ENCODE results near the gene PICK1. TPM values are rescaled to one million over a fixed set of nuclear protein-coding genes. Genes with fewer than 3 reads are reported as not detected.

Gene PICK1
- total and polyA plus RNA-seq, 2 of the 8 experiments (the other 6 are each of a cell fraction or from before 2014, with no cell fraction given): 20.4 to 22.9 TPM

DNA sequence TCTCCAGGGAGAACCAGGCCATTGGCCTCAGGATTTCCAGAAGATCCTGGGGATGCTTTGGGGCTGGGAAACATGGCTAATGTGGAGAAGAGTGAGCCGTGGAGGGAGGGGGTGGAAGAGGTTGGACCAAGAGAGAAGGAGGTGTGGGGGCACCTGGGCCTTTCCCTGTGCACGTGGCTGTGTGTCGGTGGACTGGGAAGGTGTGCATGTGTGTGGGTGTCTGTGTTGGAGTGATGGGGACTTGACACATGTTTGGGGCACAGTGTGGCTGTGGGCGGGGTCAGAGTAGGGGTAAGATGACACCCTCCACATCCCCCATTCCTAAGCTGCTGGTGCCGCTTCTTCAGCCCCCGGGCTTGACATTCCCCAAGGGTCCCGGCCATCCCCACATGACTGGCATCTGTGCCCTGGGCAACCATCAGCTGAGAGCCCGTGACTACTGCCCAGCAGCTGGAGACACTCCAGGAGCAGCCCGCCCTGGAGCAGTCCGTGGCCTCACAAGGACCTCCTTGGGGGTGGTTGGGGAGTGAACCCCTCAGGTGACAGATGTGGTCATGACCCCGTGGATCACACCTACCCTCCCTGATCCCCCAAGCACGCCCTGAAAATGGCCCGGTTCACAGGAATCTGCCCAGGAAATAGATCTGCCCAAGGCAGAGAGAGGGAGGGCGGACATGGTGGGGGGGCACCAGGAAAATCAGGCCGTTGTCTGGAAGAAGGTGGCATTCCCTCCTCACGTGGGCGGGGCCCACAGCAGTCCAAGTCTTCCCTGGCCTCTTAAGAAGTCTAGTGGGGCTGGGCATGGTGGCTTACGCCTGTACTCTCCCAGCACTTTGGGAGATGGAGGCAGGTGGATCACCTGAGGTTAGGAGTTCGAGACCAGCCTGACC, 38.0 kb upstream of the PICK1 start (continued):
- TF ChIP-seq RXRA (IDR thresholded peaks at IDR 0.05; ENCODE audit: insufficient read depth, low read depth, low read length) (no peak), BRCA1 (IDR thresholded peaks at IDR 0.05; ENCODE audit: low read depth, low read length) (no peak), GTF2F1 (IDR thresholded peaks at IDR 0.05; ENCODE audit: borderline replicate concordance, low read depth, low read length) (no peak), CTBP2 (IDR thresholded peaks at IDR 0.05; ENCODE audit: borderline replicate concordance, insufficient read depth, insufficient read length, low read length) (no peak), KDM4A (IDR thresholded peaks at IDR 0.05; ENCODE audit: low read depth, low read length, severe bottlenecking) (no peak), CHD2 (IDR thresholded peaks at IDR 0.05; ENCODE audit: low read length) (no peak), HDAC6 (IDR thresholded peaks at IDR 0.05; ENCODE audit: low read depth, low read length) (no peak), SP4 (IDR thresholded peaks at IDR 0.05; ENCODE audit: low read length) (no peak), CEBPB (IDR thresholded peaks at IDR 0.05; ENCODE audit: low read depth, low read length) (no peak), POLR2A (IDR thresholded peaks at IDR 0.05; ENCODE audit: control extremely low read depth in 1 of 2, low read depth in 2 of 2, low read length in 2 of 2) (no peak)
- TF ChIP-seq, protein P1, sequence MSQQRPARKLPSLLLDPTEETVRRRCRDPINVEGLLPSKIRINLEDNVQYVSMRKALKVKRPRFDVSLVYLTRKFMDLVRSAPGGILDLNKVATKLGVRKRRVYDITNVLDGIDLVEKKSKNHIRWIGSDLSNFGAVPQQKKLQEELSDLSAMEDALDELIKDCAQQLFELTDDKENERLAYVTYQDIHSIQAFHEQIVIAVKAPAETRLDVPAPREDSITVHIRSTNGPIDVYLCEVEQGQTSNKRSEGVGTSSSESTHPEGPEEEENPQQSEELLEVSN (IDR thresholded peaks at IDR 0.05): no peak
